GM19238 (cell line): ENCODE data around the gene AGO3.
"Not testable (repeated sequence)": the region's sequence is repeated elsewhere in the genome, so short reads cannot be mapped to it uniquely, and the experiment has no call there.

Experiments
- DNase-seq: peaks from one replicate; pipeline ENCODE4 v3.0.0; 2011; ENCODE audit warnings: low spot score; ENCODE audit not compliant: insufficient read length

The AGO3 gene

DNA sequence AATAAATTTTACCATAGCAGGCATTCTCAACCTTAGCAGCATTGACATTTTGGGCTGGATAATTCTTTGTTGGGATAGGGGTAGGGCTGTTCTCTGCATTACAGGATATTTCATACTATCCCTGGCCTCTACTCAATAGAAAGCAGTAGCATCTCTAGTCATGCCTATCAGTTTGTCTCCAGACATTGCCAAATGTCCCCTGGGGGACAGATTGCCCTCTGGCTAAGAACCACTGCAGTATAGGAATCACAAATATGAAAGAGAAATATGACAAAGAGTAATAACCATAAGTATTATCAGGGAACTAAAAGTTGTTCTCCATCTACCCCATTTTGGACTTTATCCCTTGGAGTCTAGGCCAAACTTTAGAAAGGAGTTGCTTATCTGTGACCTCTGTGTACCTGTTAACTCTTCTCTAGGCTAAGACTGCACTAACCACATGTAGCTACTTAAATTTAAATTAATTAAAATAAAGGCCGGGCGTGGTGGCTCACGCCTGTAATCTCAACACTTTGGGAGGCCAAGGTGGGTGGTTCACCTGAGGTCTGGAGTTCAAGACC, 76.1 kb downstream of the AGO3 start:
- no peak for DNase-seq

DNA sequence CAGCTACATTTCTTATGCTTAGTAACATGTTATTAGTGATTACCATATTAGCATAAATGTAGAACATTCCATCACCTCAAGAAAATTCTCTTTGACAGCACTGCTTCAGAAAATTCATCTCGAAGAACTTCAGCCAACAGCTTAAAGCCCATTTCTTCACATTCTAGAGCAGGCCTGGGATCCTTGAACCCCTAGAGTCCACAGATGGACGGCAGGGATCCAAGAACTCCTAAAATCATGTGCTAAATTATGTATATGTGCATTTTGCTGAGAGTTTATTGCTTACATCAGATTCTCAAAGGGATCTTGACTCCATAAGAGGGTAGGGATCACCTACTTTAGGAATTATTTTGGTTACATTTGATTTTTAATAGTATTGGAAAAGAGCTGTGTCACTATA, 76.8 kb downstream of the AGO3 start:
- no peak for DNase-seq

DNA sequence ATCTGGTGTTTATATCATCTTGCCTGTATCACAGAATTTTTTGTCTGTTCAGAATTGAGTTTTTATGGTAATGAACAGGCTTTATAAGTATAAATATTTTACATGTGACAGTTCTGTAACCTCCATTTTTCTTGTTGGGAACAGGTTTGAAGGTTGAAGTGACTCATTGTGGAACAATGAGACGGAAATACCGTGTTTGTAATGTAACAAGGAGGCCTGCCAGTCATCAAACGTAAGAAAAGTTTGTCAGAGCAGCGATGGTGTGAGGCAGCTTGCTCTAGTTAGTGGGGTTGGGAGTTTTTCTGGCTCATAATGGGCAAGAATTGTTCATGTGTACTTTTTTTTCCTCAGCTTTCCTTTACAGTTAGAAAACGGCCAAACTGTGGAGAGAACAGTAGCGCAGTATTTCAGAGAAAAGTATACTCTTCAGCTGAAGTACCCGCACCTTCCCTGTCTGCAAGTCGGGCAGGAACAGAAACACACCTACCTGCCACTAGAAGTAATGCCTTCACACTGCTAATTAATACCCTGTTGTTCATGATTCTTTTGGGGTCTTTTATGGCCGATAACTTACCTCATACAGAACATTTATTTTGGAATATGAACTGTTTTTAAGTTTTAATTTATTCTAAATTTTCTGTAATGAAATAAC, 77.8 kb downstream of the AGO3 start:
- DNase-seq: no peak

- no peak for DNase-seq
Observed at GRCh38 chr1:36014722-36015220, 83.9 kb downstream of the AGO3 start.

DNA sequence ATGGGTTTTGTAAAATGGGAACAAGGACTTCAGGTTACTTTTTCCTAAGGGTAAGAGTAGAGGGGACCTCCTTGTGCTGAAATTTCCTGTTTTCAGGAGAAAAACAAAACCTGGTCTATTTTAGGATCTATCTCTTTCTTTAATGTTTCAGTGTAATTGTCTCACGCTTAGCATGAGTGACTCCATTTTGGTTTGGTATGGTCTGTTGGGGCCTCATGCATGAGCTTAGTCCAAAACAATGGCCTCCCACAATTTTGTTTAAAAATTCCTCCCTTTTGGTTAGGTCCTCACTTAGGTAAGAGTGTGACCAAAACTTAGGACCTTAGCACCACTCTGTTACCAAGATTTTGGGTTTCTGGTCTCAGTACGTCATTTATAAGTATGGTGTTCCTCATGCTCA, 85.8 kb downstream of the AGO3 start:
- DNase-seq: no peak

DNA sequence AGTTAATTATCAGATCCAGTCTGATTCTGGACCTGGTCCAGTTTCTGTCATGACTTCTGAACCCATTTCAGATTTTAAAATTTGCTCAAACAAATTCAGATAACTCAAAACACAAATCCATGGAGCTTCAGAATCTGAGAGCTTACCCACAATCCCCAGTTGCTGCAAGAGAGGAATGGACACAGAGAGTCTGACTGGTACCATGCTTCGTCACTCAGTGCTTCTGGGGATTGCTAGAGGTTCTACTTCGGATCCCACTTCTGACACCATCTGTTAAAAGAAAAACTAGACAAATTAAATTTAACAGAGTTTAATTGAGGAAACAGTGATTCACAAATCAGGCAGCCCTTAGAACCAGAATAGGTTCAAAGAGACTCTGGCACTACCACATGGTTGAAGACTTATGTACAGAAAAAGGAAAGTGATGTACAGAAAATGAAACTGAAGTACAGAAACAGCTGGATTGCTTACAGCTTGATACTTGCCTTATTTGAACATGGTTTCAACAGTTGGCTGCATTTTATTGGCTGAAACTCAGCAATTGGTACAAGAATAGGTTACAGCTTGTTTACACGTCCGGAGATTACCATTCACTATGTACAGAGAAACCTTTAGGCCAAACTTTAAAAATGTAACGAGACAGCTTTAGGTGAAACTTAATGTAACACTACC, 92.3 kb downstream of the AGO3 start:
- peak; percentile 0 for DNase-seq

DNA sequence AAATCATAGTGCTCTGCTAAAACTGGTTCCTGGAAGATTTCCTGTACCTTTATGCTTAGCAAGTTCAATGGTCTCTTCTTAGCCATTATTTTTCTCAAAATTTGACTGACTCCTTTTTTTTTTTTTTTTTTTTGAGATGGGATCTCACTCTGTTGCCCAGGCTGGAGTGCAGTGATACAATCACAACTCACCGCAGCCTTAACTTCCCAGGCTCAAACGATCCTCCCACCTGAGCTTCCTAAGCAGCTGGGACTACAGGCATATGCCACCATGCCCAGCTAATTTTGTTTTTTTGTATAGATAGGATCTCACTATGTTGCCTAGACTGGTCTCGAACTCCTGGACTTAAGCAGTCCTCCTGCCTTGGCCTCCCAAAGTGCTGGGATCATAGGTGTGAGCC, 93.1 kb downstream of the AGO3 start:
- DNase-seq: not testable (repeated sequence)

- DNase-seq: no peak
Observed at GRCh38 chr1:36024847-36025246, 93.9 kb downstream of the AGO3 start.

DNA sequence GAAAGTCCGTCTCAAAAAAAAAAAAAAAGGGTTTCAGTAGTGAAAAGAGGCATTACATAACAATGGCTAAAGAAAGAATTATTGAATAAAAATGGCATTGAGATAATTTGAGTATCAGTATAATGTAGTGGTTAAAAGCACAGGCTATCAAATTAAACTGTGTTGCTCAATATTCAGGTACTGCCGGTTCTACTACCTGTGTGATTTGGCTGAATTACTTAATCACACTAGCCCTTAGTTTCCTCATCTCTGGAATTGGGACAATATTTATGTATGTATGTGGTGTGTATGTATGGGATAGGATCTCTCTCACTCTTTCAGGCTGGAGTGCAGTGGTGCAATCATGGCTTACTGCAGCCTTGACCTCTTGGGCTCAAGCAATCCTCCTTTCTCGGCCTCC, 96.9 kb downstream of the AGO3 start:
- no peak for DNase-seq

DNA sequence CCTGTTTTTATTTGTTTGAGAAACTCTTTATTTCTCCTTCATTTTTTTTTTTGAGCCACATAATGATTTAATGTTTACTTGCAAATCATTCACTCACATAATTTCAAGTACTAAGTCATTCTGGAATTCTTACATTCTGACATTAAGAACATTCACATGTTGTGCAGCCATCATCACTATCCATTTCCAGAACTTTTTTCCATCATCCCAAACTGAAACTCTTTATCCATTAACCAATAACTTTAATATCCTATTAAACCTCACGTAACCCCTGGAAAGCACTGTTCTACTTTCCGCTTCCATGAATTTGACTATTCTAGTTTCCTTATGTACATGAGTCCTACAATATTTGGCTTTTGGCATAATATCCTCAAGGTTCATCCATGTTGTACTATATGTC, 100.5 kb downstream of the AGO3 start:
- DNase-seq: no peak

DNA sequence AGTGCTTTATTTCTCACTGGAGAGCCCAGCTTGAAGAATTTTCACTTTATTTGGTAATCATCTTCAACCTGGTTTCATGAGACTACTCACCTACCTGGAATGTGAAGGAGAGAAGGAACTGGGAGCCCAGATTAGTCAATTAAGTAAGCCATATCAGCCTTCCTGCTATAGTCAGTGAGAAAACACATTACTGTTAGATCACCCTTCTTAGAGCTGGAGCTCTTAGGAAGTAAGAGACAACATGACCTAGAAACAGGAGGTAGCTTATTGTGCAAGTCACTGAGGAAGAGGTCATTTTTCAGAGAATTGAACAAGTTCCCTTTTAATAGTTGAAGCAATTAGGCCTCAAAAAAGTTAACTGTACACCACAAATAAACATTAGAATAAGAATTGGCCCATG, 103.8 kb downstream of the AGO3 start:
- no peak for DNase-seq

DNA sequence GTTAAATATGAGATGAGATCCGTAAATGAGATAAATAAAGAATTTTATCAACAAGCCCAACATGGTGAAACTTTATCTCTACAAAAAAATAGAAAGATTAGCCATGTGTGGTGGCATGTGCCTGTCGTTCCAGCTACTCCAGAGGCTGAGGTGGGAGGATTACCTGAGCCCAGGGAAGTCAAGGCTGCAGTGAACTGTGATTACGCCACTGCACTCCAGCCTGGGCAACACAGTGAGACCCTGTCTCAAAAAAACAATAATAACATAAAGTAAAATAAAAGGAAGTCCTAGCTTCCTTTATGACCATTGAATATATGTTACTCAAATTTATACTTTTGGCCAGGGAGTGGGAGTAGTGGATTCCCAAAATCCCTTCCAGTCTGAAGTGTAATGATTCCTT, 104.2 kb downstream of the AGO3 start:
- no peak for DNase-seq

GRCh38 chr1:36040238-36040637, 109.3 kb downstream of the AGO3 start:
- no peak for DNase-seq

- no peak for DNase-seq
Observed at GRCh38 chr1:36051821-36052220, 120.9 kb downstream of the AGO3 start.

- no peak for DNase-seq
Observed at GRCh38 chr1:36053978-36054377, 123.1 kb downstream of the AGO3 start.

GRCh38 chr1:36055706-36056105, 124.8 kb downstream of the AGO3 start:
- DNase-seq: no peak

DNA sequence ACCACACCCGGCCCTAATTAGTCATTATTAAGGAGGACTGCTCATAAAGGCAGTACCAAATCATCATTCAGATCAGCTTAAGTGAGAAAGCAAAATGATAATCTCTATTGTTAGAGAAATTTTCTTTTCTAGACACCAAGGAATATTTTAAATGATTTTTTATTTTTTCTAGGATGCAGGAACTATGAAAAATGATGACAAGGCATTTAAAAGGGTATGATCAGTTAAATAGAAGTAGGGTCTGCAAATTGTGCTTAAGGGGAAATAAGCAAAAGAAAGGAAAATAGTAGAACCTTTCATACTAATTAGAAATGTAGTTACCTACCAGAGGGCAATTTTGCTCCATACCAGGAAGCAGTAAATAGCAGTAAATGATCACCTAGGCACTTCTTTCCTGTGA, 131.4 kb downstream of the AGO3 start:
- no peak for DNase-seq

GRCh38 chr1:36067871-36068270, 137.0 kb downstream of the AGO3 start:
- DNase-seq: no peak

DNA sequence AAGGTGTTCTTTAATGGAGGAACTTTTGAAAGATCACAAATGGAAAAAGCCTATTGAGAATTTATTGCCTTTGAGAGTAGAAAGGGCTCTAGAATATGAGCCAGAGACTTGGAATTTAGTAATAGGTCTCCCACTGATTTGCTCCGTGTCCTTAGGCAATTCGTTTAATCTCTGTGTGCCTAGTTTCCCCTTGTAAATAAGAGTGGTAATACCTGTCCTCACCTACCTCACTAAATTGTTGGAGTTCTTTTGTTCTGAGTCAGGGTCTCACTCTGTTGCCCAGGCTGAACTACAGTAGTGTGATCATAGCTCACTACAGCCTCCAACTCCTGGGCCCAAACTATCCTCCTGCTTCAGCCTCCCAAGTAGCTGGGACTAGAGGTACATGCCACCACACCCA, 138.0 kb downstream of the AGO3 start:
- DNase-seq: no peak

GRCh38 chr1:36070349-36070748, 139.4 kb downstream of the AGO3 start:
- no peak for DNase-seq

DNA sequence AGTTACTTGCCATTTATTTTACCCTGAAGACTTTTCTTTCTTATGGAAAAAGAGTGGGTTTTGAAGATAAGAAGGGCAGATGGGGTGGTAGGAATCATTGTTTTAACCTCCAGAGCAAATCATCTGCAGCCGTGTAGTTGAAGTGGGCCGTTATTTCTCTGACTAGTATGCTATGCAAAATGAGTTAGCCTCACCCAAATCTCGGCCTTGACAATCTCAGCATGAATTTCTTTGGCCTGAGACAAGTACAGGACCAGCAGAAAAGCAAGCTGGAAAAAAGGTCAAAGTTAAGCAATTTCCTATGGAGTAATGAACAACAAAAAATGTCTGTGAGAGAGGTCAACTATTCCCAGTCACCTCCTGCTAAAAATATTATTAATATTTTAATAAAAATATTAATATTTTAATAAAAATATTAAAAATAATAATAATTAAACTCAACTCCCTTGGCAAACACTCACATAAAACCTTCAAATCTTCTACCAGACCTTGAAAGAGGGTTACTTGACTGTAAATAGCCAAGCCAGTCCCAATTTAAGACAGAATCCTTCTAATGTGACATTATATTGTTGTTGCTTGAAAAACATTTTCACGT, 146.2 kb downstream of the AGO3 start:
- no peak for DNase-seq

DNA sequence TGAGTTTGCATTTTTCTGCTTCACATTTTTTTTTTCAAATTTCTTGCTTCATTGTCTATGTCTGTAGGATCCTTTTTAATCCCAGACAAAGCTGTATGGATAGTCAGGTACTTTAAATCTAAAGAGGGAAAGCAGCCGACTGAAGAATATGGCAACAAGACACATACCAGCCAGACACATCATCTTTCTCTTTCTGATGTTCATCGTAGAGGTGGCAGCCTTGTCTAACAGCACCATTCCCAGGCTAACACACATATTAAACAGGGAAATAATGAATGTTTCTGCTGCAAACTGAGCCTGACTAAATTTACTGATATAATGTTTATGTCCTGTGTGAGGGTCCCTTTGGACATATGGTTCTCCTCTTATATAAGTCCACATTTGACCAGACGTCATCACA, 149.3 kb downstream of the AGO3 start:
- DNase-seq: no peak

- DNase-seq: no peak
Observed at GRCh38 chr1:36080801-36081200, 149.9 kb downstream of the AGO3 start.
